Nucleus accumbens (tissue), 56 donors: Measurements from ENCODE around the gene PRKAR1B.
"Not testable (repeated sequence)": the region's sequence is repeated elsewhere in the genome, so short reads cannot be mapped to it uniquely, and the experiment has no call there.

Experiments
- DNase-seq, 56 donors: peaks; one replicate each; lab custom pipeline; 2025; lab: John Stamatoyannopoulos, UW

Gene PRKAR1B

GRCh38 chr7:632831-633210 is 94.3 kb downstream of the PRKAR1B start:
- peak in 24 of 56 donors; percentile 16 to 79 (median 42) for DNase-seq

- DNase-seq: no peak
These were observed 94.9 kb downstream of the PRKAR1B start for GRCh38 chr7:631964-632830.

- DNase-seq: no peak
These were observed 95.8 kb downstream of the PRKAR1B start for GRCh38 chr7:631291-631711.

GRCh38 chr7:630539-630938 is 96.5 kb downstream of the PRKAR1B start:
- no peak for DNase-seq

- DNase-seq: no peak
These were observed 97.0 kb downstream of the PRKAR1B start for GRCh38 chr7:630111-630511.

GRCh38 chr7:628826-629225 is 98.3 kb downstream of the PRKAR1B start:
- DNase-seq: no peak

GRCh38 chr7:628402-628763 is 98.7 kb downstream of the PRKAR1B start:
- DNase-seq: no peak

GRCh38 chr7:627661-628401 is 99.2 kb downstream of the PRKAR1B start:
- DNase-seq: no peak

GRCh38 chr7:625376-625971 is 101.6 kb downstream of the PRKAR1B start:
- no peak for DNase-seq

- no peak for DNase-seq
These were observed 103.6 kb downstream of the PRKAR1B start for GRCh38 chr7:623464-623863.

- no peak for DNase-seq
These were observed 105.4 kb downstream of the PRKAR1B start for GRCh38 chr7:621572-622285.

GRCh38 chr7:620885-621284 is 106.2 kb downstream of the PRKAR1B start:
- no peak for DNase-seq

GRCh38 chr7:620056-620455 is 107.0 kb downstream of the PRKAR1B start:
- peak in 2 of 56 donors; percentile 11 to 34 for DNase-seq

- no peak for DNase-seq
These were observed 107.7 kb downstream of the PRKAR1B start for GRCh38 chr7:619368-619840.

- DNase-seq: peak in 1 of 56 donors; percentile 4
These were observed 108.3 kb downstream of the PRKAR1B start for GRCh38 chr7:618539-619367.

- no peak for DNase-seq
These were observed 109.2 kb downstream of the PRKAR1B start for GRCh38 chr7:617614-618538.

- DNase-seq: no peak
These were observed 113.5 kb downstream of the PRKAR1B start for GRCh38 chr7:613442-614140.

- DNase-seq: not testable (repeated sequence)
These were observed 115.2 kb downstream of the PRKAR1B start for GRCh38 chr7:611837-612236.
